Lung (tissue), 12 donors: ENCODE results near the gene STAT5B. TPM values are rescaled to one million over a fixed set of nuclear protein-coding genes. Genes with fewer than 3 reads are reported as not detected.

Experiments used
- ATAC-seq: fragments of 200-7000 bp; cut with Tn5 transposase; one replicate; pipeline ENCODE4 v1.9.1; 2020; ENCODE audit warnings: moderate number of reproducible peaks; ENCODE audit not compliant: insufficient read depth, low FRiP score
- DNase-seq, 3 donors: peaks; one replicate each; pipeline ENCODE4 v3.0.0-alpha.2; 2013 to 2017
- H3K27ac ChIP-seq, 2 donors: one replicate each; pipeline ENCODE4 v1.5.1; 2013; ENCODE audit warnings: mild to moderate bottlenecking in 2 of 2, moderate library complexity in 2 of 2, control low read depth in 1 of 2, inconsistent platforms in 1 of 2, low read depth in 1 of 2, low read length in 1 of 2
- H3K27me3 ChIP-seq, 3 donors: one replicate each; pipeline ENCODE4 v1.5.1; 2013; ENCODE audit warnings: low read length in 2 of 3; ENCODE audit not compliant: control insufficient read depth in 3 of 3, insufficient read depth in 3 of 3
- H3K36me3 ChIP-seq, 4 donors: one replicate each; pipeline ENCODE4 v1.5.1; 2013; ENCODE audit warnings: low read length in 4 of 4, mild to moderate bottlenecking in 1 of 4, moderate library complexity in 1 of 4; ENCODE audit not compliant: control insufficient read depth in 4 of 4, insufficient read depth in 4 of 4
- H3K4me1 ChIP-seq, 5 donors: one replicate each; pipeline ENCODE4 v1.5.1; 2013; ENCODE audit warnings: low read length in 5 of 5, mild to moderate bottlenecking in 2 of 5, moderate library complexity in 1 of 5; ENCODE audit not compliant: control insufficient read depth in 5 of 5, insufficient read depth in 5 of 5
- H3K4me3 ChIP-seq: one replicate; pipeline ENCODE4 v1.5.1; 2013; ENCODE audit warnings: mild to moderate bottlenecking, control low read depth, moderate library complexity
- H3K9ac ChIP-seq, 2 donors: one replicate each; pipeline ENCODE4 v1.5.1; 2013; ENCODE audit warnings: low read length in 2 of 2, control low read depth in 1 of 2; ENCODE audit not compliant: insufficient read depth in 1 of 2
- H3K9me3 ChIP-seq, 4 donors: one replicate each; pipeline ENCODE4 v1.5.1; 2013; ENCODE audit warnings: low read length in 3 of 4, mild to moderate bottlenecking in 1 of 4, moderate library complexity in 1 of 4; ENCODE audit not compliant: control insufficient read depth in 4 of 4, insufficient read depth in 3 of 4
- WGBS, 2 donors: extraction: QIAGEN DNeasy Blood & Tissue Kit; methylation state at CpG; one replicate each; pipeline ENCODE4 v1.1.7; 2013; 5-methylcytosine and 5-hydroxymethylcytosine counted together
- polyA plus RNA-seq, 2 donors: library from polyadenylated mRNA; stranded (reverse); fragments of 200-250 nt; gene quantifications; one replicate each; pipeline ENCODE4 v1.2.1, GENCODE V29; 2013
- total RNA-seq, 2 donors: library from RNA; depleted of rRNA in 1 of 2; stranded (reverse); fragments of >200 nt in 1 of 2; gene quantifications; one replicate each; pipeline ENCODE4 v1.2.1, GENCODE V29; 2014 to 2021
- TF ChIP-seq, protein P1 (sequence below): IDR thresholded peaks from 2 replicates; pipeline ENCODE4 v1.5.1; 2012; ENCODE audit warnings: mild to moderate bottlenecking; ENCODE audit errors: control extremely low read depth, extremely low read depth
- donor health status: control.
- donor health status: control.
- donor health status: Bipolar disorder and iron deficiency.
- donor health status: healthy.
- donor health status: DM: yes; HTN: yes; CAD: no.

Gene STAT5B
- total and polyA plus RNA-seq, 4 donors = 23.3 to 53.6 (median 48.1) TPM

GRCh38 chr17:42270596-42270995 lies 5.6 kb downstream of the STAT5B start:
- H3K27me3 ChIP-seq = no peaks in the 10 kb centered on the region
- 79 to 82% methylated on average over 6 of the region's 6 CpGs for WGBS, 2 donors
- H3K27ac ChIP-seq = no peak overlapping the region
- peaks cover 0 to 22% (median 15%) of the 10 kb centered on the region in 5 donors for H3K4me1 ChIP-seq
- no peaks in the 10 kb centered on the region for H3K36me3 ChIP-seq
- ATAC-seq (no peak), DNase-seq (no peak)
- TF ChIP-seq, protein P1, sequence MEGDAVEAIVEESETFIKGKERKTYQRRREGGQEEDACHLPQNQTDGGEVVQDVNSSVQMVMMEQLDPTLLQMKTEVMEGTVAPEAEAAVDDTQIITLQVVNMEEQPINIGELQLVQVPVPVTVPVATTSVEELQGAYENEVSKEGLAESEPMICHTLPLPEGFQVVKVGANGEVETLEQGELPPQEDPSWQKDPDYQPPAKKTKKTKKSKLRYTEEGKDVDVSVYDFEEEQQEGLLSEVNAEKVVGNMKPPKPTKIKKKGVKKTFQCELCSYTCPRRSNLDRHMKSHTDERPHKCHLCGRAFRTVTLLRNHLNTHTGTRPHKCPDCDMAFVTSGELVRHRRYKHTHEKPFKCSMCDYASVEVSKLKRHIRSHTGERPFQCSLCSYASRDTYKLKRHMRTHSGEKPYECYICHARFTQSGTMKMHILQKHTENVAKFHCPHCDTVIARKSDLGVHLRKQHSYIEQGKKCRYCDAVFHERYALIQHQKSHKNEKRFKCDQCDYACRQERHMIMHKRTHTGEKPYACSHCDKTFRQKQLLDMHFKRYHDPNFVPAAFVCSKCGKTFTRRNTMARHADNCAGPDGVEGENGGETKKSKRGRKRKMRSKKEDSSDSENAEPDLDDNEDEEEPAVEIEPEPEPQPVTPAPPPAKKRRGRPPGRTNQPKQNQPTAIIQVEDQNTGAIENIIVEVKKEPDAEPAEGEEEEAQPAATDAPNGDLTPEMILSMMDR = no peak
- H3K4me3 ChIP-seq = no peak overlapping the region
- no peaks in the 10 kb centered on the region for H3K9me3 ChIP-seq
- no peak overlapping the region for H3K9ac ChIP-seq

- peaks cover 0 to 21% (median 13%) of the 10 kb centered on the region in 5 donors for H3K4me1 ChIP-seq
- TF ChIP-seq, protein P1 = no peak
- whole genome bisulfite sequencing, 2 donors = 81 to 90% methylated on average over 4 of the region's 4 CpGs
- no peaks in the 10 kb centered on the region for H3K36me3 ChIP-seq
- no peak for DNase-seq
- no peak overlapping the region for H3K27ac ChIP-seq
- no peak for ATAC-seq
- no peak overlapping the region for H3K4me3 ChIP-seq
- no peak overlapping the region for H3K9ac ChIP-seq
- no peaks in the 10 kb centered on the region for H3K27me3 ChIP-seq
- no peaks in the 10 kb centered on the region for H3K9me3 ChIP-seq
These were observed 6.0 kb downstream of the STAT5B start for GRCh38 chr17:42270170-42270535.

- no peaks in the 10 kb centered on the region for H3K9me3 ChIP-seq
- no peak overlapping the region for H3K4me3 ChIP-seq
- WGBS, 2 donors = 78 to 85% methylated on average over 5 of the region's 5 CpGs
- H3K4me1 ChIP-seq = peaks cover 0 to 11% (median 2%) of the 10 kb centered on the region in 5 donors
- no peak for ATAC-seq
- H3K9ac ChIP-seq = no peak overlapping the region
- DNase-seq = no peak
- TF ChIP-seq, protein P1 = no peak
- H3K27ac ChIP-seq = no peak overlapping the region
- H3K36me3 ChIP-seq = no peaks in the 10 kb centered on the region
- no peaks in the 10 kb centered on the region for H3K27me3 ChIP-seq
These were observed 8.0 kb downstream of the STAT5B start for GRCh38 chr17:42268236-42268635.
